B cell (primary cell): ENCODE measurements around the gene HSH2D. TPM values are rescaled to one million over a fixed set of nuclear protein-coding genes. Genes with fewer than 3 reads are reported as not detected.
A peak's percentile ranks its signal among the peaks of the same experiment; 100 is the strongest.

Experiments
- ATAC-seq: fragments of 200-7000 bp; cut with Tn5 transposase; one replicate; pipeline ENCODE4 v1.10.0; 2021; ENCODE audit warnings: low read depth, mild to moderate bottlenecking, moderate number of reproducible peaks, moderate library complexity
- CTCF ChIA-PET: fragments of 350-600 bp; sonication (Branson Sonifier 250); formaldehyde crosslinking; loops from one replicate; lab custom pipeline; 2021; ENCODE audit warnings: antibody characterized with exemption, inconsistent platforms; lab: Charles Lee
- POLR2A ChIA-PET: fragments of 350-600 bp; sonication (Branson Sonifier 250); formaldehyde crosslinking; loops from one replicate; lab custom pipeline; 2021; ENCODE audit warnings: antibody characterized with exemption; lab: Charles Lee
- DNase-seq: peaks from one replicate; pipeline ENCODE4 v3.0.0; 2013
- H2AFZ ChIP-seq: 2 replicates; pipeline ENCODE4 v1.6.1; 2012; ENCODE audit warnings: mild to moderate bottlenecking, low read depth, low read length; ENCODE audit not compliant: insufficient read depth, poor library complexity, severe bottlenecking
- H3K27ac ChIP-seq, 2 donors: 1 replicate in 1 of 2; 2 replicates in 1 of 2; pipeline ENCODE4 v1.5.1; 2012 to 2013; ENCODE audit warnings: low read length in 2 of 2, mild to moderate bottlenecking in 2 of 2, moderate library complexity in 1 of 2
- H3K27me3 ChIP-seq, 4 experiments: fragments of 200-600 bp in 1 of 4; sonication (generic) in 1 of 4; replicated peaks in 1 of 4; 1 replicate in 2 of 4; 2 replicates in 2 of 4; pipeline versions ENCODE4 v1.6.1 to v1.7.0; 2013 to 2016; ENCODE audit warnings: low read length in 3 of 4, mild to moderate bottlenecking in 2 of 4, mixed read lengths in 1 of 4, moderate library complexity in 1 of 4; ENCODE audit not compliant: insufficient read depth in 4 of 4, control insufficient read depth in 3 of 4; ENCODE audit errors: control extremely low read depth in 1 of 4
- H3K36me3 ChIP-seq, 2 experiments: replicated peaks in 1 of 2; 1 replicate in 1 of 2; 2 replicates in 1 of 2; pipeline versions ENCODE4 v1.6.1 to v1.7.1; 2013; ENCODE audit warnings: low read length in 1 of 2; ENCODE audit not compliant: insufficient read depth in 2 of 2, control insufficient read depth in 1 of 2; ENCODE audit errors: control extremely low read depth in 1 of 2, extremely low read depth in 1 of 2
- H3K4me1 ChIP-seq, 2 donors: fragments of 200-600 bp in 1 of 2; sonication (generic) in 1 of 2; 1 replicate in 1 of 2; 2 replicates in 1 of 2; pipeline versions ENCODE4 v1.5.1 to v1.6.1; 2013 to 2017; ENCODE audit warnings: low read length in 2 of 2; ENCODE audit not compliant: control insufficient read depth in 2 of 2, insufficient read depth in 2 of 2
- H3K4me2 ChIP-seq: replicated peaks from 2 replicates; pipeline ENCODE3; 2012; ENCODE audit warnings: mild to moderate bottlenecking, low read depth, low read length; ENCODE audit not compliant: poor library complexity, severe bottlenecking
- H3K4me3 ChIP-seq, 5 experiments: fragments of 200-600 bp in 1 of 5; sonication (generic) in 1 of 5; 1 replicate in 3 of 5; 2 replicates in 2 of 5; pipeline versions ENCODE4 v1.5.1 to v1.7.0; 2011 to 2016; ENCODE audit warnings: low read length in 4 of 5, mild to moderate bottlenecking in 4 of 5, low read depth in 2 of 5, control low read depth in 1 of 5, moderate library complexity in 1 of 5; ENCODE audit not compliant: insufficient read depth in 1 of 5; ENCODE audit errors: control extremely low read depth in 1 of 5, extremely low read depth in 1 of 5
- H3K79me2 ChIP-seq: fragments of 200-600 bp; sonication (generic); one replicate; pipeline ENCODE4 v1.6.0; 2016; ENCODE audit warnings: low read length; ENCODE audit not compliant: control insufficient read depth, insufficient read depth
- H3K9ac ChIP-seq: fragments of 200-600 bp; sonication (generic); 2 replicates; pipeline ENCODE4 v1.6.1; 2017; ENCODE audit warnings: mild to moderate bottlenecking, low read length, moderate library complexity
- H3K9me3 ChIP-seq, 3 donors: one replicate each; pipeline versions ENCODE4 v1.6.1 to v1.7.1; 2013; ENCODE audit warnings: low read length in 2 of 3; ENCODE audit not compliant: control insufficient read depth in 2 of 3, insufficient read depth in 1 of 3; ENCODE audit errors: control extremely low read depth in 1 of 3
- H4K20me1 ChIP-seq: 2 replicates; pipeline ENCODE4 v1.6.0; 2012; ENCODE audit warnings: mild to moderate bottlenecking, low read length; ENCODE audit not compliant: insufficient read depth, control insufficient read depth, poor library complexity, severe bottlenecking
- H3K27ac Mint-ChIP-seq: one replicate; pipeline ENCODE4 v1.8.0; 2021; ENCODE audit warnings: mixed read lengths
- H3K27me3 Mint-ChIP-seq: one replicate; pipeline ENCODE4 v1.8.0; 2021; ENCODE audit warnings: mixed read lengths
- H3K4me1 Mint-ChIP-seq: one replicate; pipeline ENCODE4 v1.8.0; 2021; ENCODE audit warnings: mixed read lengths
- H3K4me3 Mint-ChIP-seq: one replicate; pipeline ENCODE4 v1.8.0; 2021; ENCODE audit warnings: mixed read lengths
- H3K9me3 Mint-ChIP-seq: one replicate; pipeline ENCODE4 v1.8.0; 2022; ENCODE audit warnings: mixed read lengths; ENCODE audit not compliant: insufficient read depth
- EZH2 ChIP-seq: IDR thresholded peaks from 2 replicates; pipeline ENCODE4 v1.6.1; 2012; ENCODE audit warnings: borderline replicate concordance, low read depth, mild to moderate bottlenecking, moderate library complexity, low read length; ENCODE audit not compliant: insufficient read depth, poor library complexity, severe bottlenecking
- WGBS: methylation state at CpG from one replicate; pipeline ENCODE4 v1.1.5; 2013; ENCODE audit warnings: missing lambda C conversion rate; ENCODE audit not compliant: insufficient coverage; 5-methylcytosine and 5-hydroxymethylcytosine counted together
- intact Hi-C: fragments of 100-400 bp; cut with micrococcal nuclease; formaldehyde crosslinking; loops from one replicate; pipeline ENCODE4 v1.10.0; 2022
- polyA plus RNA-seq: library from polyadenylated mRNA; depleted of rRNA; stranded (reverse); fragments of >200 nt; gene quantifications from 2 replicates; pipeline ENCODE4 v1.2.3, GENCODE V29; 2012
- total RNA-seq, 2 donors: library from RNA; stranded (reverse); fragments of 120-200 nt in 1 of 2; gene quantifications; 1 replicate in 1 of 2; 2 replicates in 1 of 2; pipeline versions ENCODE4 v1.2.3 to v1.2.4, GENCODE V29; 2013 to 2022
- TF ChIP-seq, protein P1 (sequence below): fragments of 200-600 bp; IDR thresholded peaks from one replicate; pipeline ENCODE4 v1.8.0; 2022; ENCODE audit warnings: antibody characterized with exemption, mild to moderate bottlenecking

HSH2D gene
- total and polyA plus RNA-seq, 2 donors (not counting 1 experiment from before 2014, with no cell fraction given), result 259 to 299 TPM

DNA sequence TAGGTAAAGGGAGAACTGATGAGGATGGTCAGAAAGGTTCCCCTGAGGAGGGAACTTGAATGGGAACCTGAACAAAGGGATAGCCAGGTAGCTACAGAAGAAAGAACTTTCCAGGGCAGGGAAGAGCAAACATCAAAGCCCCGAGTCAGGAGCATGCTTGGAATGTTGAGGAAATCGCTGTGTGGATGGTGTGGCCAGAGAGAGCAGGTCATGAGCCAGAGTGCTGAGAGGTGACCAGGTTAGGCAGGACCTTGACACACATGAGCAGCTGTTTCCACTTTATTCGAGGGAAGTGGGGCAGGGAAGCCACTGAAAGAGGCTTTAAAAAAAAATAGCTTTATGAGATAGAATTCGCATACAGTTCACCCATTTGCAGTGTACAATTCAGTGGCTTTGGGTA, 27.4 kb upstream of the HSH2D start:
- DNase-seq (no peak), ATAC-seq (no peak)
- peaks cover 0 to 6% (median 0%) of the 10 kb centered on the region in 3 donors for H3K9me3 ChIP-seq
- TF ChIP-seq, protein P1, sequence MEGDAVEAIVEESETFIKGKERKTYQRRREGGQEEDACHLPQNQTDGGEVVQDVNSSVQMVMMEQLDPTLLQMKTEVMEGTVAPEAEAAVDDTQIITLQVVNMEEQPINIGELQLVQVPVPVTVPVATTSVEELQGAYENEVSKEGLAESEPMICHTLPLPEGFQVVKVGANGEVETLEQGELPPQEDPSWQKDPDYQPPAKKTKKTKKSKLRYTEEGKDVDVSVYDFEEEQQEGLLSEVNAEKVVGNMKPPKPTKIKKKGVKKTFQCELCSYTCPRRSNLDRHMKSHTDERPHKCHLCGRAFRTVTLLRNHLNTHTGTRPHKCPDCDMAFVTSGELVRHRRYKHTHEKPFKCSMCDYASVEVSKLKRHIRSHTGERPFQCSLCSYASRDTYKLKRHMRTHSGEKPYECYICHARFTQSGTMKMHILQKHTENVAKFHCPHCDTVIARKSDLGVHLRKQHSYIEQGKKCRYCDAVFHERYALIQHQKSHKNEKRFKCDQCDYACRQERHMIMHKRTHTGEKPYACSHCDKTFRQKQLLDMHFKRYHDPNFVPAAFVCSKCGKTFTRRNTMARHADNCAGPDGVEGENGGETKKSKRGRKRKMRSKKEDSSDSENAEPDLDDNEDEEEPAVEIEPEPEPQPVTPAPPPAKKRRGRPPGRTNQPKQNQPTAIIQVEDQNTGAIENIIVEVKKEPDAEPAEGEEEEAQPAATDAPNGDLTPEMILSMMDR, result no peak
- TF ChIP-seq EZH2, result no peak
- ChIA-PET POLR2A (interaction anchor here (0.6 to 0.8 kb wide), 4 partner anchors 22 to 568 kb away, joined by 3 to 10 read pairs (median 3); no protein-coding TSS in a partner anchor), CTCF (interaction anchor here (3.4 to 4.9 kb wide), 3 partner anchors 28 to 69 kb away, joined by 14 to 63 read pairs (median 28); partner anchors contain the start of genes FAM32A and HSH2D)
- no peak overlapping the region for H3K4me2 ChIP-seq
- Mint-ChIP-seq H3K9me3 (no peaks in the 10 kb centered on the region), H3K4me3 (peak overlapping the region; percentile 36), H3K27me3 (no peaks in the 10 kb centered on the region), H3K4me1 (peaks cover 77% of the 10 kb centered on the region), H3K27ac (peak overlapping the region; percentile 86)
- H4K20me1 ChIP-seq, result peaks cover 34% of the 10 kb centered on the region
- no peaks in the 10 kb centered on the region for H3K27me3 ChIP-seq
- intact Hi-C loops, result loop anchor here (10.0 kb wide), 1 partner anchor 469 kb away; no protein-coding TSS in a partner anchor
- H3K4me3 ChIP-seq, result no peak overlapping the region
- 96% methylated on average over 2 of the region's 4 CpGs for WGBS
- peaks cover 73 to 88% of the 10 kb centered on the region in 2 donors for H3K4me1 ChIP-seq
- H3K27ac ChIP-seq, result peak overlapping the region; percentile 25 to 88
- no peak overlapping the region for H2AFZ ChIP-seq
- H3K36me3 ChIP-seq, result peaks cover 6 to 26% of the 10 kb centered on the region in 2 experiments
- H3K9ac ChIP-seq, result no peak overlapping the region
- H3K79me2 ChIP-seq, result peaks cover 71% of the 10 kb centered on the region

DNA sequence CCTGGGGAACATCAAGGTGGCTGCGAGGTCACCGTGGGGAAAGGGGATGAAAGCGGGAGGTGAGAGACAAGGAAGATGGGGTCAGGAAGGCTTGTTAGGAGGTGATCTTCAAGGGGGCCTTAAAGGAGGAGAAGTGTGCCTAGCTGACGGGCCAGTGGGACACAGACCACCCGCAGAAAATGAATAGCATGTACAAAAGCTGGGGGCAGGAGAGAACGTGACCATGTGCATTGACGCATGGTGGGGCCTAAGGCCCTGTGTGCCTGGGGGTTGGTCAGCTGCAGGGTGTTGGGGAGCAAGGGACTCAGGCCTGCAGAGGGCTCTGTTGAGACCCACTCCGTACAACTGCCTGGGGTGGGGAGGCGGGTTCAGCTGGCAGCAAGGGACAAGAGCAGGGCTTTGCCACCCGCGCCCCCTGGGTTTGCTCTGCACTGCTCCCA, 25.9 kb upstream of the HSH2D start:
- Histone ChIP-seq H3K36me3 (peaks cover 6 to 42% of the 10 kb centered on the region in 2 experiments), H3K9ac (peak overlapping the region; percentile 27), H3K4me3 (peak overlapping the region in 2 of 5 experiments; percentile 12 to 23), H2AFZ (no peak overlapping the region), H3K27ac (peak overlapping the region; percentile 86 to 88), H3K4me2 (peak overlapping the region; percentile 74), H4K20me1 (peaks cover 41% of the 10 kb centered on the region), H3K79me2 (peaks cover 76% of the 10 kb centered on the region), H3K9me3 (peaks cover 0 to 6% (median 0%) of the 10 kb centered on the region in 3 donors), H3K4me1 (peaks cover 69 to 84% of the 10 kb centered on the region in 2 donors), H3K27me3 (no peaks in the 10 kb centered on the region)
- TF ChIP-seq EZH2, result no peak
- TF ChIP-seq, protein P1, result no peak
- H3K27me3 Mint-ChIP-seq, result no peaks in the 10 kb centered on the region
- ChIA-PET POLR2A (interaction anchor here (0.5 to 3.3 kb wide), 9 partner anchors 22 to 1970 kb away, joined by 3 to 54 read pairs (median 5); partner anchors contain the start of genes FAM32A and HSH2D), CTCF (interaction anchor here (0.6 to 4.9 kb wide), 22 partner anchors 17 to 488 kb away, joined by 3 to 63 read pairs (median 4); partner anchors contain the start of genes CIB3, FAM32A, HSH2D and TPM4)
- H3K4me3 Mint-ChIP-seq, result peak overlapping the region; percentile 70
- DNase-seq, result no peak
- H3K9me3 Mint-ChIP-seq, result no peaks in the 10 kb centered on the region
- peaks cover 74% of the 10 kb centered on the region for H3K4me1 Mint-ChIP-seq
- no peak for ATAC-seq
- peak overlapping the region; percentile 97 for H3K27ac Mint-ChIP-seq
- WGBS, result 42% methylated on average over 11 of the region's 11 CpGs
- intact Hi-C loops, result loop anchor here (1.0 to 10.0 kb wide), 7 partner anchors 24 to 467 kb away; partner anchors contain the start of gene FAM32A
